Uterus (tissue), 4 donors: ENCODE results near the gene PRIMA1. TPM values are rescaled to one million over a fixed set of nuclear protein-coding genes. Genes with fewer than 3 reads are reported as not detected.
A peak's percentile ranks its signal among the peaks of the same experiment; 100 is the strongest.

Experiments used
- DNase-seq, 2 donors: peaks; one replicate each; pipeline ENCODE4 v3.0.0-alpha.2; 2019 to 2020
- H3K27ac ChIP-seq, 2 donors: fragments of 200-600 bp; sonication (generic); 1 replicate in 1 of 2; 2 replicates in 1 of 2; pipeline ENCODE4 v1.5.1; 2016 to 2018
- H3K27me3 ChIP-seq, 2 donors: fragments of 200-600 bp; sonication (generic); one replicate each; pipeline ENCODE4 v1.5.1; 2018 to 2019; ENCODE audit warnings: control low read depth in 1 of 2
- H3K36me3 ChIP-seq, 2 donors: fragments of 200-600 bp; sonication (generic); one replicate each; pipeline ENCODE4 v1.5.1; 2019; ENCODE audit warnings: control low read depth in 1 of 2
- H3K4me1 ChIP-seq, 2 donors: fragments of 200-600 bp; sonication (generic); one replicate each; pipeline ENCODE4 v1.5.1; 2018 to 2019; ENCODE audit warnings: control low read depth in 1 of 2
- H3K4me3 ChIP-seq, 2 donors: fragments of 200-600 bp; sonication (generic); 1 replicate in 1 of 2; 2 replicates in 1 of 2; pipeline ENCODE4 v1.5.1; 2018 to 2019; ENCODE audit warnings: mild to moderate bottlenecking in 1 of 2
- H3K9me3 ChIP-seq, 2 donors: fragments of 200-600 bp; sonication (generic); one replicate each; pipeline ENCODE4 v1.5.1; 2019; ENCODE audit warnings: control low read depth in 1 of 2
- POLR2A ChIP-seq, 2 donors: fragments of 450-650 bp; IDR thresholded peaks; one replicate each; pipeline ENCODE4 v1.6.1; 2016; ENCODE audit warnings: antibody characterized with exemption in 2 of 2, mild to moderate bottlenecking in 1 of 2, moderate library complexity in 1 of 2
- intact Hi-C: fragments of 100-400 bp; cut with DNase I; formaldehyde crosslinking; loops from one replicate; pipeline ENCODE4 v1.15.1; 2023; ENCODE audit warnings: low total_unique reads
- total RNA-seq, 4 donors: library from RNA; depleted of rRNA in 3 of 4; stranded (reverse); fragments of >200 nt in 3 of 4; gene quantifications; one replicate each; pipeline versions ENCODE4 v1.1.0 to v1.2.4, GENCODE V29; 2014 to 2023
- TF ChIP-seq, protein P1 (sequence below), 4 experiments: fragments of 200-600 bp in 2 of 4; fragments of 450-650 bp in 2 of 4; sonication (generic) in 2 of 4; IDR thresholded peaks; one replicate each; pipeline ENCODE4 v1.5.1; 2016 to 2019; ENCODE audit warnings: antibody characterized with exemption in 4 of 4, mild to moderate bottlenecking in 2 of 4, moderate library complexity in 1 of 4
- donor health status: DM: yes; HTN: yes; CAD: no.

PRIMA1 gene
- total RNA-seq, 4 donors from 2014 or later: 0.48 to 24.5 (median 3.8) TPM

DNA sequence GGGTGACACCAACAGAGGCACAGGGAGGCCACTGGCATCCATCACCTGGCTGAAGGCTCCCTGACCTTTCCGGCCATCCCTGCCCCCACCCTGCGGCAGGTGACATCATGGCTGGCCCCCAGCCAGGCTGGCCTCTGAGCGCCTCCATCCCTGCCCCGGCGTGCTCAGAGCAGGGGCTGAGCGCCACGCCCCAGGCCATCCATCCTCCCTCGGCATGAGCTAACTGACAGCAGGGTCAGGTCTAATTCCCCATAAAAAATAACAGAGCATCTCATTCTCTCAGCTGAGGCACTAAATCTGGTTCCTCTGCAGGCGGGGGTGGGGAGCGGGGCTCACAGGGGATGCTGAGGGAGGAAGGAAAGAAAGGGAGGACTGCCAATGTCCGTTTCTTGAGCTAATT lies 50.7 kb downstream of the PRIMA1 start:
- Histone ChIP-seq H3K27me3 (no peaks in the 10 kb centered on the region), H3K4me1 (no peaks in the 10 kb centered on the region), H3K4me3 (no peak overlapping the region), H3K9me3 (no peaks in the 10 kb centered on the region), H3K27ac (no peak overlapping the region), H3K36me3 (no peaks in the 10 kb centered on the region)
- TF ChIP-seq, protein P1, sequence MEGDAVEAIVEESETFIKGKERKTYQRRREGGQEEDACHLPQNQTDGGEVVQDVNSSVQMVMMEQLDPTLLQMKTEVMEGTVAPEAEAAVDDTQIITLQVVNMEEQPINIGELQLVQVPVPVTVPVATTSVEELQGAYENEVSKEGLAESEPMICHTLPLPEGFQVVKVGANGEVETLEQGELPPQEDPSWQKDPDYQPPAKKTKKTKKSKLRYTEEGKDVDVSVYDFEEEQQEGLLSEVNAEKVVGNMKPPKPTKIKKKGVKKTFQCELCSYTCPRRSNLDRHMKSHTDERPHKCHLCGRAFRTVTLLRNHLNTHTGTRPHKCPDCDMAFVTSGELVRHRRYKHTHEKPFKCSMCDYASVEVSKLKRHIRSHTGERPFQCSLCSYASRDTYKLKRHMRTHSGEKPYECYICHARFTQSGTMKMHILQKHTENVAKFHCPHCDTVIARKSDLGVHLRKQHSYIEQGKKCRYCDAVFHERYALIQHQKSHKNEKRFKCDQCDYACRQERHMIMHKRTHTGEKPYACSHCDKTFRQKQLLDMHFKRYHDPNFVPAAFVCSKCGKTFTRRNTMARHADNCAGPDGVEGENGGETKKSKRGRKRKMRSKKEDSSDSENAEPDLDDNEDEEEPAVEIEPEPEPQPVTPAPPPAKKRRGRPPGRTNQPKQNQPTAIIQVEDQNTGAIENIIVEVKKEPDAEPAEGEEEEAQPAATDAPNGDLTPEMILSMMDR (IDR thresholded peaks at IDR 0.05): no peak
- TF ChIP-seq POLR2A (IDR thresholded peaks at IDR 0.05): no peak
- peak in 1 of 2 donors; percentile 69 for DNase-seq
- intact Hi-C loops: no loop called here

DNA sequence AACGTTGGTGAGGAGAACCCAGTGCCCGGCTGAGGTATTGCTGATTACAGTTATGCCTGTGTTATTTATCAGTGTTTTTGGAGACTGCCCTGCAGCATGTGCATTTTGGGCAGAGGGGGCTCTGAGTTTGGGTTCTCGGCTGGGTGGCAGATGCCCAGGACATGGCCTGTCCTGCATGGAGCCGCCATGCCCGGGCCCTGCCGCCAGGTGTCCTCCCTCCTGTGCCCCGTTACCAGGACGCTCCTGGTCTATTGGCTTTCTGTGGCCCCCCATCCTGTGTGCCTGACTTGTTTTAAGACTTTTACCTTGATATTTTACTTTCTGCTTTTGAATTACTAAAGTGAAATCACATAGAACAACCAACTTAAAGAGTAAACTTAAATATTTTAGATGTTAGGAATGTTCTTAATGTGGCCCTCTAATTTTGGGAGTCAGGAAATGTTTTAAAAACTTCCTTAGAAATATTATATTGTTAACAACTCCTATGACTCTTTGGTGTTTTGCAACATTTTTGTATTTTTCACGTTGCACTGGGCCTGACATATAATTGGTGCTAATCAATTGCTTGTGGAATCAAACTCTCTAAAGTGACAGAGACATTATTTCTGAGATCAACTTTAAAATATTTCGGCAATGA lies 51.8 kb downstream of the PRIMA1 start:
- Histone ChIP-seq H3K27me3 (no peaks in the 10 kb centered on the region), H3K4me3 (no peak overlapping the region), H3K9me3 (no peaks in the 10 kb centered on the region), H3K4me1 (no peaks in the 10 kb centered on the region), H3K36me3 (no peaks in the 10 kb centered on the region), H3K27ac (no peak overlapping the region)
- no peak for DNase-seq
- TF ChIP-seq, protein P1 (IDR thresholded peaks at IDR 0.05): no peak
- no peak for TF ChIP-seq POLR2A (IDR thresholded peaks at IDR 0.05)
- intact Hi-C loops: no loop called here

DNA sequence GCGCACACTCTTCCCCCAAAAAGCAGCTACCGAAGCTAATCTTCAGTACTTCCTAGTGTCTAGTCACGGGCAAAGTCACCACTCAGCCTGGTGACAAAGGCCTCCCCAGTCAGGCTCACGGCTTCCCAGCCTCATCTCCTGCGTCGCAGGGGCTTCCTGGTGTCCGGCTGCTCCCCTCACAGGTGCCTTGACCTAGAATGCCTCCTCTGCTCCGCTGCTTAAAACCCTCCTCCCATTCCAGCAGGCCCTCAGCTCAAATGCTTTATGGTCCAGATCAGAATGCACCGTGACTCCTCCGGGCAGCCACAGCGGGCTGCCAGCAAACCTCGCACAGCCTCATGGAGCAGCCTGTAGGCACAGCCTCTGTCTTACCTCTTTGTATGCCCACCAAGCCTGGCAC lies 53.1 kb downstream of the PRIMA1 start:
- Histone ChIP-seq H3K4me1 (no peaks in the 10 kb centered on the region), H3K27ac (no peak overlapping the region), H3K4me3 (no peak overlapping the region), H3K27me3 (no peaks in the 10 kb centered on the region), H3K9me3 (no peaks in the 10 kb centered on the region), H3K36me3 (no peaks in the 10 kb centered on the region)
- no peak for DNase-seq
- intact Hi-C loops: no loop called here
- TF ChIP-seq, protein P1 (IDR thresholded peaks at IDR 0.05): no peak
- no peak for TF ChIP-seq POLR2A (IDR thresholded peaks at IDR 0.05)

DNA sequence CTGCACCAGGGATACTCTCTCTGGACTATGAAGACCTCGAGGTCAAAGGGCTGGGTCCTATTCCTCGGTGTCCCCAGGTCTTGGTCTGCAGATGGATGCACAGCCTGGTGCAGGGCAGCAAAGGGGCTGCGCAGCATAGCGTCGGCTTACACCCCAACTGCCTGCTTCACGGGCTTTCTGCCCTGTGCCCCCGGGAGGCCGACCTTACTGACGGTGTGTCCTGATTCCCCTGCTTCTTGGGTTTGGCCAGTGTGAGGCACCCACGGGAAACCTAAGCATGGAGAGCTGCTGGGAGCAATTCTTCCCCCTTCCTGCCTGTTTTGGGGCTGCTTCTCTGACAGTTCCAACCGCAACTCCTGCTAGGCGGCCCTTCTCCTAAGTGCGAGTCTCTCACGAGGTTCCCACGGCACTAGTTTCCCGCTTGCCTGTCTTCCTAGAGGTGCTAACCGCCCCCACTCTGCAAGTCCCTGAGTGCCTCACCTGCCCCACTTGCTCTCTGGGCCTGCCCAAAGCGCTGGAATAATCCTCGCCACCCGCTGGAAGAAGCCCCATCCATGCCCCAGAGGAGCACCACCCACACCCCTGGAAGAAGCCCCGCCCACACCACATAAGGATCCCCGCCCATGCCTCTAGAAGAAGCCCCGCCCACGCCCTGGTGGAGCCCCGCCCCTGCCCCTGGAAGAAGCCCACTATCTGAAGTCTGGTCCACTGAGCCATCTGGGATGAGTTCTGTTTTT lies 54.0 kb downstream of the PRIMA1 start:
- Histone ChIP-seq H3K36me3 (no peaks in the 10 kb centered on the region), H3K4me3 (no peak overlapping the region), H3K4me1 (no peaks in the 10 kb centered on the region), H3K27me3 (no peaks in the 10 kb centered on the region), H3K27ac (peak overlapping the region in 1 of 2 donors; percentile 56), H3K9me3 (no peaks in the 10 kb centered on the region)
- peak in 1 of 2 donors; percentile 43 for DNase-seq
- intact Hi-C loops: no loop called here
- TF ChIP-seq, protein P1 (IDR thresholded peaks at IDR 0.05): no peak
- no peak for TF ChIP-seq POLR2A (IDR thresholded peaks at IDR 0.05)

DNA sequence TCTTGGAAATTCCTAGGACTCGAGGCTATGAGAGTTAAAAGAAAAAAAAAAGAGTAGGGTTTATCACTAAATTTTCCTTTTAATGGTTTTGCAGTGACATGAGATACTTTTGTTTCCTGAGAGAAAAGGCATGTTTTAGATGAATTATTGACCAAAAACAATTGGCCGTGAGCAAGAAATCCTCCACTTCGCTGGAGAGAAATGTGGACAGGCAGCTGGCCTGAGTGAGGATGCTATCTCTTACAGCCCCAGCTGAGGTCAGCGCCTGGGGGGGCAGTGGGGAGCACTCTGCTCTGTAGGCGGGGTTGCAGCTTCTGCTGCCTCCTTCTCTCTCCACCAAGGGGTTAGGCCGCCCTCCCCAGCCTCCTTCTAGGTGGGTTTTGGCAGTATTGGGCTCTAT lies 54.7 kb downstream of the PRIMA1 start:
- intact Hi-C loops: no loop called here

More for the DNA sequence above, 54.7 kb downstream of the PRIMA1 start:
- H3K9me3 ChIP-seq: no peaks in the 10 kb centered on the region
- no peak overlapping the region for H3K4me3 ChIP-seq
- H3K36me3 ChIP-seq: no peaks in the 10 kb centered on the region
- peak in 1 of 2 donors; percentile 66 for DNase-seq
- TF ChIP-seq, protein P1 (IDR thresholded peaks at IDR 0.05): no peak
- TF ChIP-seq POLR2A (IDR thresholded peaks at IDR 0.05): no peak
- no peaks in the 10 kb centered on the region for H3K27me3 ChIP-seq
- peak overlapping the region in 1 of 2 donors; percentile 56 for H3K27ac ChIP-seq
- no peaks in the 10 kb centered on the region for H3K4me1 ChIP-seq
